GM06990 (cell line): Measurements from ENCODE around the gene EIF2S2.

Experiments
- DNase-seq: peaks from one replicate; pipeline ENCODE4 v3.0.0-alpha.2; 2011; ENCODE audit not compliant: insufficient read length; ENCODE audit errors: extremely low read depth
- H3K27me3 ChIP-seq: replicated peaks from 2 replicates; pipeline ENCODE4 v1.6.0; 2011; ENCODE audit warnings: low read length; ENCODE audit not compliant: control insufficient read depth, insufficient read depth
- H3K36me3 ChIP-seq: 2 replicates; pipeline ENCODE4 v1.5.1; 2011; ENCODE audit warnings: low read length; ENCODE audit not compliant: control insufficient read depth, insufficient read depth
- H3K4me3 ChIP-seq: replicated peaks from 2 replicates; pipeline ENCODE4 v1.5.1; 2011; ENCODE audit warnings: low read depth, mild to moderate bottlenecking, control low read depth, low read length
- TF ChIP-seq, protein P1 (sequence below): IDR thresholded peaks from 2 replicates; pipeline ENCODE4 v1.5.1; 2011; ENCODE audit warnings: low read length, control low read depth, mild to moderate bottlenecking, inconsistent platforms; ENCODE audit not compliant: insufficient read depth, poor library complexity, severe bottlenecking

EIF2S2 gene

DNA sequence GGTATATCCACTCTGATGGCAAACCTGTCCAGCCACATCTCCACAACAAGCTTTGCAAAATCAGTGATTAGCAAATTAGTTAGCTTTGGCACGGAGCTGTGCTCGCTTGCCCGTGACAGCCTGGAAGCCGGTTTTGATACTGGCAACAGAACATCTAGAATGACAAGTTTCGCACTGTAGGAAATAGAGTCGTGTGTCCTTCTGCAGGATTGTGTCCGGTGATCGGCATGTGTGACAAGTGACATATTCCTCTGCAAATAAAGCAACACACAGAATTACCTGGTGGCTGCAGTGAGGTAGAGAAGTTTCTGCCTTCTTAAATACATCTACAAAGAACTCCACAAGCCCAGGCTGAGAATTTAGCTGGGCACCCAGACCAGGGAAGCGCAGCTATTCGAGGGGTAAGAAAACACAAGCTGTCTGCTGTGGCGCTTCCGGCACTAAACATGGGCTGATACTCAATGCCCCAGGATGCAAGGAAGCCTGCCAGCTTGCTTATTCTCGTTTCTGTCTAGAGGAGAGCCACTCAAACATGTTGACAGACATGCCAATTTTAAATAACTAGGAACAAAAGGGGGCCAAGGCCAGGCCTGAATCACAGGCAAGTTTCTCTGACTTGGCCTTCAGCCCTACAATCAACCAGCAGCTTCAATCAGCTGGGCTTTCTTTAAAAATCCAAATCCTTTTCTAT, 22.2 kb downstream of the EIF2S2 start:
- no peak for DNase-seq
- Histone ChIP-seq H3K27me3 (no peaks in the 10 kb centered on the region), H3K36me3 (peaks cover 34% of the 10 kb centered on the region), H3K4me3 (no peak overlapping the region)
- TF ChIP-seq, protein P1, sequence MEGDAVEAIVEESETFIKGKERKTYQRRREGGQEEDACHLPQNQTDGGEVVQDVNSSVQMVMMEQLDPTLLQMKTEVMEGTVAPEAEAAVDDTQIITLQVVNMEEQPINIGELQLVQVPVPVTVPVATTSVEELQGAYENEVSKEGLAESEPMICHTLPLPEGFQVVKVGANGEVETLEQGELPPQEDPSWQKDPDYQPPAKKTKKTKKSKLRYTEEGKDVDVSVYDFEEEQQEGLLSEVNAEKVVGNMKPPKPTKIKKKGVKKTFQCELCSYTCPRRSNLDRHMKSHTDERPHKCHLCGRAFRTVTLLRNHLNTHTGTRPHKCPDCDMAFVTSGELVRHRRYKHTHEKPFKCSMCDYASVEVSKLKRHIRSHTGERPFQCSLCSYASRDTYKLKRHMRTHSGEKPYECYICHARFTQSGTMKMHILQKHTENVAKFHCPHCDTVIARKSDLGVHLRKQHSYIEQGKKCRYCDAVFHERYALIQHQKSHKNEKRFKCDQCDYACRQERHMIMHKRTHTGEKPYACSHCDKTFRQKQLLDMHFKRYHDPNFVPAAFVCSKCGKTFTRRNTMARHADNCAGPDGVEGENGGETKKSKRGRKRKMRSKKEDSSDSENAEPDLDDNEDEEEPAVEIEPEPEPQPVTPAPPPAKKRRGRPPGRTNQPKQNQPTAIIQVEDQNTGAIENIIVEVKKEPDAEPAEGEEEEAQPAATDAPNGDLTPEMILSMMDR = no peak

DNA sequence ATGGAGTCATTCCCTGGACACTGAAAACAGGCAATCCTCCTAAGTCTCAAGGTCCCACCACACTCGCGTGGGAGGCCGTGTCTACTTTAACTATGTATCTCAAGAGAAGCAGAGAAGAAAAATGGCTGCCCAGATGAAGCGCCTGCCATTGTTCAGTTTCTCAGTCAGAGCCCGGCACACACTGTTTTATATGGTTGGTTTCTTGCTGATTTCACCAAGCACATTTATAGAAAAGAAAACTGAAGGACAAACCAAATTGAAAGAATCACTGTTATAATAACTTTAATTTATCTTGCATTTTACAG, 22.9 kb downstream of the EIF2S2 start:
- TF ChIP-seq, protein P1 = no peak
- no peaks in the 10 kb centered on the region for H3K27me3 ChIP-seq
- H3K4me3 ChIP-seq = no peak overlapping the region
- peaks cover 37% of the 10 kb centered on the region for H3K36me3 ChIP-seq
- DNase-seq = no peak

DNA sequence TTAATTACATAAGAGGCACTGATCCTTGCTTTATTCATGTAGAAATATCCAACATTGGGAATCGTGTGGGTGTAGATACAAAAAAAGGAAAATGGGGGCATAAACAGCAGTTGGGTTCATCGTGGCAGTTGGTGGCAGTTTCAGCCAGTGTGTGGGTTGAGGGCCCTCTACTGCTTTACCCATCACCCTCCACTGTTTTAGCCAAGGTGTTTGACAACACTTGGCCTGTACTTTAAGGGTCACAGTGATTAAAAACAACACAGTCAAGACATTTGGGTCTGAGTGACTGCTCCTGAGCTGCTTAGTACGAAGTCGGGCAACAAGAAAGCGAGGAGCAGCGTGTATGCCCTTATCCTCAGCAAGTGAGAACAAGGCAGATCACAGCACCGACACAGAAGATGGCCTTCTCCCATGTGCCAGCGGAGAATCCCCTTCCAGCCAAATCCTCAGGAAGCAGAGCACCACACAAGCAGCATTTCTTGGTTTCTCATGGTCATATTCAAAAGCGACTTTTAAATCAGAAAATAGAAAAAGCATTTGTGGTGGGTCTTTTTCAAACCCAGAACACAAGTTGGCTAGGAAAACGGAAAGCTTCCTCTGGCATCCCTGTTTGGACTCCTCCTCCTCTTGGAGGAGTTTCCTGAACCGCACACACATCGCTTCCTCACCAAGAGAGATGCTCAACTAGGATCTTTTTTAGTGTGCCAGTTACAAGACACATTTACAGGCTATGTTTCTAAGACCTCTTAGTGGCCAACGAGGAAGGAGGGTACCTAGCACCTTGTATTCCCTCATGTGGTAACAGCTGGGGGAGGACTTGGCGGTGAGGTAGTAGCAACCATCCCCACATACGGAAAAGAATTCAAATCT, 23.5 kb downstream of the EIF2S2 start:
- TF ChIP-seq, protein P1 = no peak
- DNase-seq = no peak
- H3K36me3 ChIP-seq = peaks cover 35% of the 10 kb centered on the region
- H3K4me3 ChIP-seq = no peak overlapping the region
- no peaks in the 10 kb centered on the region for H3K27me3 ChIP-seq

DNA sequence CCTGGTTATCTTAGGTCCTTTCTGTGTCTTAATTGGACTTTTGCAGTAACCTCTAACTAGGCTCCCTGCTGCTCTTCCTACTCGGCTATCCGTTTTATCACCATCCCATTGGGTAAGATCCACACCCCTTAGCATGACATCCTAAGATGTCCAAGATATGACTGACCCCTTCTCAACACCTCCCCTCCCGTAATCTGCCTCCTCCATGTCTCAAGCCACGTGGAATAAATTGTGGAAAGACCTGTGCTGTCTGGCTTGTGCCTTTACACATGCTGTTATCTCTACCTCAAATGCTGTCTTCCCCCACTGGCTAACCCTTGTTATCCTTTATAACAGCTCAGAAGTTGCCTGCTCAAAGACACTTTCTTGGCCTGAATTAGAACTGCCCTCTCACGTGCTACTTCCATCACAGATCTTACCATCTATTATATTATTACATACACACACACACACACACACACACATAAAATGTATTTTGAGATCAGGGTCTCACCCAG, 26.5 kb downstream of the EIF2S2 start:
- TF ChIP-seq, protein P1 = no peak
- Histone ChIP-seq H3K27me3 (no peaks in the 10 kb centered on the region), H3K4me3 (no peak overlapping the region), H3K36me3 (peaks cover 45% of the 10 kb centered on the region)
- no peak for DNase-seq

DNA sequence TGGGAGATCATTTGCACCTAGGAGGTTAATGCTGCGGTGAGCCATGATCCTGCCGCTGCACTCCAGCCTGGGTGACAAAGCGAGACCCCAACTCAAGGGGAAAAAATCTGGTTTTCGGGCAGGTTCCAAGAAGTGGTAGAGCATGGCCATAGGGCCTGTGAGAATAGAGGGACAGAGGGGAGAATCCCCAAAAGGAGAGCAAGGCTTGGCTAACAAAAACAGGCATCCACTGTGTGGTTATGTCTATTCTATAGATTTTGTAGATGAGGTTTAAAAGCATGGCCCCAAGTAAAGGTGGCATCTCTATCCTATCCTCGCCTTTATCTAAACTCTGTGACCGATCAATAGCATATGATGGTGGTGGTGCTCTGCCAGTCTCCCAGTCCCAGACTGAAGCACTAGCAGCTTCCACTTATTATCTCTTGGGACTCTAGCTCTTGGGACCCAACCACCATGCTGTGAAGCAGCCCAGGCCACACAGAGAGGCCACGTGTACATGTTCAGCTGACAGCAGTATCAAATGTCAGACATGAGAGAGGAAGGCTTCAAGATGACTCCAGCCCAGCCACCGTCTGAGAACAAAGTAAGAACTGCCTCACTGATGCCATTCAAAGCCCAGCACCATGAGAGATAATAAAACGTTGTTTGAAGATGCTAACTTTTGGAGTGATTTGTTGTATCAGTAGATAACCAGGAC, 27.7 kb downstream of the EIF2S2 start:
- peaks cover 45% of the 10 kb centered on the region for H3K36me3 ChIP-seq
- H3K4me3 ChIP-seq = no peak overlapping the region
- TF ChIP-seq, protein P1 = no peak
- no peak for DNase-seq
- no peaks in the 10 kb centered on the region for H3K27me3 ChIP-seq
